ENCODE results near the gene IRX2.

DNA sequence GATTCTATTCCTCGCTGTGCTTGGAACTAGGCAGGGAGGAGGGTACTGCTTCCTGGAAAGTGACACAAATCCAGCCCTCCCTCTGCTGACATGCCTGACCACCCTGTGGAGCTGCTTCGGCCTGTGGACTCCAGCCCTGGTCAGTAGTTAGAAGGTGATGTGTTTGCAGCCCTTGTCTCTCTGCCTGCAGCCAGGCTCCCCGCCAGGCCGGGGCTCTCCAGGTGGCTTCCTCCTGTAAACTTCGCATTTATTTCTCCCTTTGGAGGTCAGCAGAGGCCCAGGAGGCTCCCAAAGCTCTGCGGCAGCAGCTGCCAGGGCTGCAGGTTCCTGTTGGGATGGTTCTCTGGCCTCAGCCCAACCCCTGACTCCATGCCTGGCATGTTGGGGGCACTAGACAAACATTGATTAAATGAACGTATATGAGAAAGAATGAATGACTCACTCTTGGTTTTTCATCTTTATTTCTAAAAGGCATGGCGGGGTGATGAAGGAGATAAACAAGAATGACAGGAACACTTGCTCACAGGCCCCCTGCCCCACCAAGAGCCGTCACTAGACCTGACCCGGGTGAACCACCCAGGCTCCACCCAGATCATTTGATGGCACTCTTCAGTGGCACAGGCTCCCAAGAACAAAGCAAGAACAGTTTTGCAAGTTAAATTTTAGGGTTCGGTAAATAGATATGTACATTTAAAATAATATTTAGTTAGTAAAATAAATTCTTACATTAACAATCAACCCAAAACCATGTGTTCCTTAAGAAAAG is 8.4 kb upstream of the IRX2 start:
- TF ChIP-seq, protein P1, sequence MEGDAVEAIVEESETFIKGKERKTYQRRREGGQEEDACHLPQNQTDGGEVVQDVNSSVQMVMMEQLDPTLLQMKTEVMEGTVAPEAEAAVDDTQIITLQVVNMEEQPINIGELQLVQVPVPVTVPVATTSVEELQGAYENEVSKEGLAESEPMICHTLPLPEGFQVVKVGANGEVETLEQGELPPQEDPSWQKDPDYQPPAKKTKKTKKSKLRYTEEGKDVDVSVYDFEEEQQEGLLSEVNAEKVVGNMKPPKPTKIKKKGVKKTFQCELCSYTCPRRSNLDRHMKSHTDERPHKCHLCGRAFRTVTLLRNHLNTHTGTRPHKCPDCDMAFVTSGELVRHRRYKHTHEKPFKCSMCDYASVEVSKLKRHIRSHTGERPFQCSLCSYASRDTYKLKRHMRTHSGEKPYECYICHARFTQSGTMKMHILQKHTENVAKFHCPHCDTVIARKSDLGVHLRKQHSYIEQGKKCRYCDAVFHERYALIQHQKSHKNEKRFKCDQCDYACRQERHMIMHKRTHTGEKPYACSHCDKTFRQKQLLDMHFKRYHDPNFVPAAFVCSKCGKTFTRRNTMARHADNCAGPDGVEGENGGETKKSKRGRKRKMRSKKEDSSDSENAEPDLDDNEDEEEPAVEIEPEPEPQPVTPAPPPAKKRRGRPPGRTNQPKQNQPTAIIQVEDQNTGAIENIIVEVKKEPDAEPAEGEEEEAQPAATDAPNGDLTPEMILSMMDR (IDR thresholded peaks at IDR 0.05) = no peak
- no peak for TF ChIP-seq POLR2A (IDR thresholded peaks at IDR 0.05)

Data from ovary (tissue), 3 donors.